Measurements from ENCODE around the gene RNU1-4.
"Not testable (repeated sequence)": the region's sequence is repeated elsewhere in the genome, so short reads cannot be mapped to it uniquely, and the experiment has no call there.

The RNU1-4 gene

DNA sequence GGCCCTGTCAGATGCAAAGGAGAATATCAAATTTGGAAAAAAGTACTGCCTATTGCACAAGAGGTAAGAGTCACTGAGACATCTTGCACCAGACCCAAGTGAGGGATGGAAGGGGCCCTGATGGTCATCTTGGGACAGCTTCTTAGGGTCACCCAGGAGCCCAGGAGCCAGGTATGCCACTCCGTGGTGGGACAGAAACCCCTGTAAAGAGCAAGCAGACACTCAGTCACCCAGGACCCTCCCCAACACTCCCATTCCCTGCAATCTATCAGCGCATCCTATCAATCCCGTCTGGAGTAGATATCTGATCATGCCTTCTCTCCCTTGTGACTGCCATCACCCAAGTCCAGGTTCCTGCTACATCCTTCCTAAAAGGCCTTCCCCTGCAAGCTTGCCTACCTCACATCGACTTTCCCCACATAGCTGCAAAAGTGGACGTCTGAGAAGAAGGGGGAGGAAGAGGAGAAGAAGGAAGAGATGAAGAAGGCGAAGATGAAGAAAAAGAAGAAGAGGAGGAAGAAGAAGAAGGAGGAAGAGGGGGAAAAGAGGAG, 30.7 kb downstream of the RNU1-4 start:
- DNase-seq: not testable (repeated sequence)

DNA sequence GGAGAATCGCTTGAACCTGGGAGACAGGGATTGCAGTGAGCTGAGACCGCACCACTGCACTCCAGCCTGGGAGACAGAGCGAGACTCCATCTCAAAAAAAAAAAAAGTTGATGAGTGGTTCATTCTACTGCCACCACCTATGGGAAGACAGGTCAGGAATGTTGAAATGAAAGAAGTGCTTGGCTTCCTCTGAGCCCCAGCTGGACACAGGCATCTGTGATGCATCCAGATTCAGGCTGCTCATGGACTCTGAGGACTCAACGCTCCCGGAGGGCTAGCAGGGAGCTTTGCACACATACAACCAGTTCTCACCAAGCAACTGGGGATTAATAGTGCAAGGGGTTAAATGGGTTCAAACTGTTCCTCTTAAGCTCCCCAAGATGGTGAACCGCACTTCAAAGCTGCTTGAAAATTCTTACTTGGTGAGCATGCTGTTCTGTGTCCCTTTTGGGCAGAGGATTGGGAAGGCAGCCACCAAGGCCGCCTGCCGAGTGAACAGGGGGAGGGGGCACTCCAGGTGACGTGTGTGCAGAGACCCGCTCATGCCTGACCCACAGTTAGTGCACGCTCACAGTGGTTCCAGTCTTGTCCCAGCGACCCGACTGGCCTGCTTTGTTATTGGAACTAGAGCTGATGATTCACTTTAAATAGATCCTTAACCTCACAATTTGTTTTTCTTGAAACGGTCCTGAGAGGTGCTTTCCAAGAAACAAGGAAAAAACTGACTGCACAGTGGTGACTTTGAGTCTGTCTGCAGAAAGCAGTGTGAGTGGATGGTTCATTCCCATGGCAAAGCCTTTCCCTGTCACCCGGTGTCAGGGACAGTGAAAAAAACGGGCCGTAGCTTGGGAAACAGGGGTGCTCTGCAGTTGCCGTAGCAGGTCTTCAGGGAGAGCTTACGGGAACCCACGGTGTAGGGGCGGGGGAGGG, 32.2 kb downstream of the RNU1-4 start:
- peak in 1 of 2 experiments; percentile 20 for DNase-seq

DNA sequence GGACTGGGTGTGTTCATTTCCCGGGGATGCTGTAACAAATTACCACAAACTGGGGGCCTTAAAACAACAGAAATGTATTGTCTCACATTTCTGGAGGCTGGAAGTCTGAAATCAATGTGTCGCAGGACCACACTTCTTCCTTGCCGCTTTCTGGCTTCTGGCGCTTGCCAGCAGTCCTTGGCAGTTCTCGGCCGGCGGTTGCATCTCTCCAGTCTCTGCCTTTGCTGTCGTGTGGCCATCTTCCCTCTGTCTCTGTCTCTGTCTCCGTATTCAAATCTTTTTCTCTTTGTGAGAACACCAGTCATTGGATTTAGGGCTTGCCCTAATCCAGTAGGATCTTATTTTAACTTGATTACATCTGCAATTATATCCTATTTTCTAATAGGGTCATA, 32.9 kb downstream of the RNU1-4 start:
- DNase-seq: not testable (repeated sequence)

DNA sequence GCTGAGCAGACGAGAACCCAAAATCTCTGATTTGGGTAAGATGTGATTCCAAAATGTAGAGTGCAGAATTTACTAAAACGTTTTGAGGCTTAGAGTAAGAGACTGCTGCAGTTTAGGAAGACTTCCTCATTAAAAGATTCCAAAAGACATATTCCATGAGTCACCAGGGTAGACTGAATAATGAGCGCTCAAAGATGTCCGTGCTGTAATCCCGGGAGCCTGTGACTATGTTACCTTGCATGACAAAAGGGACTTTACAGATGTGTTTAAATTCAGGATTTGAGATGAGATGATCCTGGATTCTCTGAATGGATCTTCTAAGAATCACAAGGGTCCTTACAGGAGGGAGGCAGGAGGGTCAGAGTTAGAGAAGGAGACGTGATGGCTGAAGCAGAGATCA, 33.4 kb downstream of the RNU1-4 start:
- DNase-seq: not testable (repeated sequence)

DNA sequence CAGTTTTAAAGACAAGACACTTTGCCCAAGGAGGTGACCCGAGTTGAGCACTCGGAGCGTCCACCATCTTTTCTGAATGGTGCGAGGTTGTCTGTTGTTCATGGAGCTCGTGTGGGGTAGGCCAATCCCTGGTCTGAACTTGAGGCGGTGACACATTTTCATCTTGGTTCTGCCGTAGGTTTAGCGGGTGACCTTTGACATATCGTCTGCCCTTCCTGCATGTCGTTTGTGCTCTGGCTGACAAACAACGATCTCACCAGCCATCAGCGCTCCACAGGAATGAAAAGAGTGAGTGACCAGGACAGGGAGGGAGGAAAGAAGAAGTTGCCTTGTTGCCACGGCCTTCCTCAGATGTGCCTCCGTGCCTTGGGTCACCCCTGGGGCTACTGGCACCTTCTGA, 34.5 kb downstream of the RNU1-4 start:
- DNase-seq: not testable (repeated sequence)

DNA sequence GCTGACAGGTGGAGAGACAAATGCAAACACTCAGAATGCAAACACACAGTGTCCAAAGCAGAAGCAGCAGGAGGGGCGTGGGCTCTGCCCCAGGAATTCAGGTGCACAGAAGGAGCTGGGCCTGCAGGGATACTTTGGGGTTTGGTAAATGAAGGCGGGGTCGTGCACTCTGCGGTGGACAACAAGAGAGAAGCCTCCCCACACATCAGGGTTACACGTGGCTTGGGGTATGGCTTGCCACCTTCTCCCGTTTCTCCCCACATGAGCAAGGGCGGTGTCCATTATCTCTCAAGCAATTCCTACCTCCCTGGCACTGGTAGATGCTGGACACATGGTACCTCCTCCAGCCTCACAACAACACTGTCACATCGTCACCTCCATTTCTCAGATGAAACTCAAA, 35.0 kb downstream of the RNU1-4 start:
- not testable (repeated sequence) for DNase-seq

DNA sequence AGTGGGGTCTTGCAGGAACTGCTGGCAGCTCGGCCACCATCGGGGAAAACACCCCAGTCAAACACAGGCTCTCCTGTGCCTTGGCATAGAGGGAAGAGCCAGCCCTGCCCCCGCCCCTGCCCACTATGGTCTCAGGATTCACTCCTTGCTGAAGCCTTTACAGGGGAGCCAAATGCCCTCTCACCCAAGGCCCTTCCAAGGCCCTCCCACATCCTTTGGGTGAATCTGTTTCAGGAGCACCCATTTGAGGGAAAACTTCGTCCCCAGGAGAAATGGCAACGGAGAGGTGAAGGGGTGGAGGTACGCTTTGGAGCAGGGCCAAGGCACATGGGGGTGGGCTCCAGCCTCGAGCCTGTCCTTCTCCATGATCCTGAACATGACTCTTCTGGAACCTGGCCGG, 35.9 kb downstream of the RNU1-4 start:
- DNase-seq: not testable (repeated sequence)

DNA sequence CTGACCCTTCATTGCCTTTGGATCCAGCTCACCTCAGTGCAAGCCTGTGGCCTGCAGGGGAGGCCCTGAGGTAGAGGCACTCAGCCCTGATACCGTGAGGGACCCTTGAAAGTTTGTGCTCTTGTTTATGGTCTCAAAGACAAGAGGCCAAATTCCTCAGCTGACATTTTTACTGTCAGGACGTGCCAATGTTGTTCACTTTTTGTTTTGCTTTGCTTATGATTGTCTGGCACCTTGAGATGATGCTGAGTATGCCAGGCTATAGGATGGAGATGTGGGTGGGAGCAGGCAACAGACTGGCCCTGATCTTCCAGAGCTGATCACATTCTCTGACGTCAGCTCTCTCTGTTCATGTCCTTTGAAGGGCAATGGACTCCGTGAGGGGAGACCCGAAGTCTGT, 36.5 kb downstream of the RNU1-4 start:
- not testable (repeated sequence) for DNase-seq

DNA sequence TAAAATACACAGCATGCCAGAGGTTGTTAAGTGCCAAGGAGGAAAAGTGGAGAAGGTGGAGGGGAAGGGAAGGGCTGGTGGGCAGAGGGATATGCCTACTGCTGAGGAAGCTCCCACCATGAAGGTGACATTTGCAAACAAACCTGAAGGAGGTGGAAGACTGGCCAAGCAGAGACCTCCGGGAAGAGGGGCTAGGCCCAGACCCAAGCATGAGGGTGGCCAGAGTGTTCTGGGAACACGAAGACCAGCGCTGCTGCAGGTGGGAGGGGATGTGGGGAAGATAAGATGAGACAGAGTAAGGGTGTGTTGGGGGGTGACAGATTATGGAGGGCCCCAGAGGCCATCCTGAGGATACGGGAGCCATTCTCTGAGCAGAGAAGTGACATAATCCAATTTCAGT, 37.5 kb downstream of the RNU1-4 start:
- DNase-seq: not testable (repeated sequence)

DNA sequence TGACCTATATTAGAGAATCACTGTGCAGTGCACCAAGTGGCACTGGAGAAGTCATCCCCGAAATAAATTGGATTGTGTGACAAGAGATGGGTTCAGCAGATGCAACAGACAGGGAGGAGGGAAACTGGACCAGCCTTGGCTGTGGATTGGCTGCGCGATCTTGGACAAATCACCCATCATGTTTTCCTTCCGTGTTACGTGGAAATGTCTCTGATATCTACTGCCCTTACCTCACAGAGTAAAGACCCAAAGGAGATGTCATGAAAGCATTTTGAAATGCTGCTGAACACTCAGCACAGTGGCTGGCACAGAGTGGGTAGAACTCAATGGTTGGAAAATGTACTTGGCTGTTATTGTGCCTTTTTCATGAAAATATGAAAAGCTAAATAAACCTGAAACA, 39.2 kb downstream of the RNU1-4 start:
- DNase-seq: not testable (repeated sequence)

DNA sequence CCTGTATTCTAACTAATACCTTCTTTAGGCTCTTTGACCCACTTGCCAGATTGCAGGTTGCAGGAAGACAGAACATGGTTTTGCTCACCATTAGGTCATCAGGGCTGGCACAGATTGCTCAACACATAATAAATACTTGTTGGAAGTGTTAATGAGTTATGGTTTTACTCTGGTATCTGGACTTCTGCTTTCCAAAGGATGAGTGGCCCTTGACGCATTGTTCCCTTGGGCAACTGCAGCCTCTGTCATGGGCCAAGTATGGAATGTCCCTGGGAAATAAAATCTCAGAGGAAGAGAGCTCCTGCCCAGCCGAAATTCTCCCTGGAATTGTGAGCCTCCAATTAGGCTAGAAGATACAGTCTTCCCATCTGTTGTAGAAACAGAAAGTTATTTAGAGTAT, 40.7 kb downstream of the RNU1-4 start:
- not testable (repeated sequence) for DNase-seq

DNA sequence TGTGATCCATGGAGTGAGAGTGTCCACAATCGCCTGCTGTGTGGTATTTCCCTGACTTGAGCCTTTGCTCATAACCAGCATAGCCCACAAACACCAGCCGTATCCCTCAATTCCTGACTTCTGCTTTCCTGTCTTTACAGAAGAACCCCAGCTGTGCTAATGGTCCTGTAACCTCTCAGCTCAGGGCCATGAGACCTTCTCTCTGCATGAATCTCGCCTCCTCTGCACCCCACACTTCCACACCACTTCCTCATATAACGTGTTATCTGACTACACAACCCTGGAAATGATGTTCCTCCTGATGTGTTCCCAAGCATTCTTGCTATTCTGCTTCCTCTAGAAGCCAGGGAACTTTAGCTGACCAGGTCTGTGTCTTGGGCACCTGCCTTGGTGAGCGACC, 41.3 kb downstream of the RNU1-4 start:
- DNase-seq: not testable (repeated sequence)

DNA sequence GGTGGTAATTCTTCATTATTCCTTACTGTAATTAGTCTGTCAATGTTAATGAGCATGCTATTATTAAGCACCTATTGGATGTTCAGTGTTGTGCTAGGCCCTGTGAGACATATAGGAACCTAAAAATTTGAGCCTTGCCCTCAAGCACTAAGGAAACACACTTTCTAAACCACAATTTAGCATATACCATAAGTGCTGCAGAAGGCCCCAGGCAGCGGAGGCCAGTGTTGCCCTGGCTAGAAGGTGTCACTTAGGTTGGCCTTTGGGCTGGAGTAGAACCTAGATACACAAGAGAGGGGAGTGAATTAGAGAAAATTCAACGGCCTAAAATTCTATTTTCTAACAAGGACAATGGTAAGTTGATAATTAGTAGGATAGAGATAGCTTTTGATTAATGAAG, 44.6 kb downstream of the RNU1-4 start:
- DNase-seq: not testable (repeated sequence)

DNA sequence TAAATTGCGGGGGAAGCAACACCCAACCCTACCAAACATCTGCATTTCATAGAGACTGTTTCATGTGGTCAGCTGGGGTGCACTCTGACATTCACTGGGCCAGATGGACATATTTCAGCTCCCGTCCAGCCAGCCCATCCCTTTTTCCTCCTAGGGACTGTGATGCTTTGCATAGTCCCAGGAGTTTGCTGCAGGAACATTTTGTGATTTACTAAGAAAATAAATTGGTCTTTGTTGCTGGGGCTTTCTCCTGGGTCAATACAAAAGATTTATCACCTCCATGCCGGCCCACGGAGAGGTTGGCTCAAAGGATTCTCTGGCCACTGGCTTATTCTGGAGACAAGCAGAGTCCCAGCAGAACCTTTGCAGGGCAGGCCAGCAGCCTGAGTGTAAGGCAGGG, 46.0 kb downstream of the RNU1-4 start:
- not testable (repeated sequence) for DNase-seq

DNA sequence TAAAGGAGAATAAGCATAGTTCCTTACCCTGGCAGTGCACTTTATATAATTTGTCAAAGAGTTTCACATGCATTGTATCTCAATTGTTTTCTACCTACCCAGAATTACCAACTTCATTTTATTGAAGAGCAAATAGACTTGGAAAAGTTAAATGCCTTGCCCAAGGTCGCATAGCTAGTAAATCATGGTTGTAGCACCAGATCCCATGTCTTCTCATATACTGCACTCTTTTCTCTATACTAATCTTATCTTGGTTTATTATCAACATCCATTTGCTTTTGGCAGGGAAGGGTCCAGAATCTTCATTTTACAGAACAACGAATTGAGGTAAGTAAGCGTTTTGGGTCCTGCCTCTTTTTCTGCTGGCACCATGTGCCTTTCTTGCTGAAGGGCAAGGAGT, 46.9 kb downstream of the RNU1-4 start:
- DNase-seq: not testable (repeated sequence)

DNA sequence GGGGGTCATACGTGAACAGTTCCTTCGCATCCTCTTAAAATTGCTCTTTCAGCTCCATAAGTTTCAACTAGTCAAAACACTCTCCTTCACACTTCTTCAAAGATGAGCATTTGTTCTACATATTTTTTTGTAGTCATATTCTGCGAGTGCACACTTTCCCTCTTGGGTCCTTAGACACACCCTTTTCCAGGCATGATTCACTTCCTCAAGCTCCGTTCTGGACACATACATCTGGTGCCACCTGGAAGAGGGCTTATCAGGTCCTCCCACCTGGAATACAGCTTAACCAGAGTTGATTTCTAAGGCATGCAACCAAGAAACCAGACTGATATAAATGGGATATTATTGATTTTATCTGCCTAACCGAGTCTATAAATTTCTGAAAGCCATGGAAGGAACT, 47.4 kb downstream of the RNU1-4 start:
- DNase-seq: not testable (repeated sequence)
